IPS-15b (cell line): Measurements from ENCODE around the gene ARL14EPL.
"Not testable (repeated sequence)": the region's sequence is repeated elsewhere in the genome, so short reads cannot be mapped to it uniquely, and the experiment has no call there.

ENCODE experiments used
- H3K27me3 ChIP-seq: one replicate; pipeline ENCODE4 v1.6.1; 2013; ENCODE audit warnings: low read length; ENCODE audit not compliant: control insufficient read depth, insufficient read depth
- H3K36me3 ChIP-seq: one replicate; pipeline ENCODE4 v1.6.1; 2013; ENCODE audit warnings: low read length; ENCODE audit not compliant: control insufficient read depth, insufficient read depth
- H3K4me1 ChIP-seq: one replicate; pipeline ENCODE4 v1.6.1; 2013; ENCODE audit warnings: mild to moderate bottlenecking, low read length; ENCODE audit not compliant: control insufficient read depth, insufficient read depth
- H3K4me3 ChIP-seq: one replicate; pipeline ENCODE4 v1.5.1; 2013; ENCODE audit warnings: low read depth, low read length
- H3K9ac ChIP-seq: one replicate; pipeline ENCODE4 v1.6.1; 2013; ENCODE audit warnings: low read depth, mild to moderate bottlenecking, low read length
- H3K9me3 ChIP-seq: one replicate; pipeline ENCODE4 v1.6.1; 2013; ENCODE audit warnings: mild to moderate bottlenecking, low read length; ENCODE audit not compliant: control insufficient read depth, insufficient read depth

The ARL14EPL gene

DNA sequence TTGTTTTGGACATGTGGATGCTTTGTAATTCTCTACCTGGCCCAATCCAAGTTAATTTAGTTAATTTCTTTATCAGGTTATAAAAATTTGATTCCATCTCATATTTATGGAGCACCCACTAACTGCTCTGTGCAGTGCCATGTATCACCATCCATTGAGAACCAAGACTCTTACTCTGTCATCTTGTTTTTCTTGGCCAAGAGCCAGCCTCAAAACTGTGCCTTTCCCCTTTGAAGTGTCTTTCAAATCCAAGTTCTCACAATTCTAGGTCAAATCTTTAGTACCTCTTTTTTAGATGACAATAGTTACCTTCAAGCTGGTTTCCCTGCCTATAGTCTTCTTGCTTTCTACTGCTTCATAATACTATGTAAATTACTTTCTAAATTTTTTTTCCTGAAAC is 55.8 kb downstream of the ARL14EPL start:
- Histone ChIP-seq H3K36me3 (peaks cover 2% of the 10 kb centered on the region), H3K9me3 (no peaks in the 10 kb centered on the region), H3K4me1 (peaks cover 2% of the 10 kb centered on the region), H3K4me3 (no peak overlapping the region), H3K9ac (no peak overlapping the region), H3K27me3 (no peaks in the 10 kb centered on the region)

DNA sequence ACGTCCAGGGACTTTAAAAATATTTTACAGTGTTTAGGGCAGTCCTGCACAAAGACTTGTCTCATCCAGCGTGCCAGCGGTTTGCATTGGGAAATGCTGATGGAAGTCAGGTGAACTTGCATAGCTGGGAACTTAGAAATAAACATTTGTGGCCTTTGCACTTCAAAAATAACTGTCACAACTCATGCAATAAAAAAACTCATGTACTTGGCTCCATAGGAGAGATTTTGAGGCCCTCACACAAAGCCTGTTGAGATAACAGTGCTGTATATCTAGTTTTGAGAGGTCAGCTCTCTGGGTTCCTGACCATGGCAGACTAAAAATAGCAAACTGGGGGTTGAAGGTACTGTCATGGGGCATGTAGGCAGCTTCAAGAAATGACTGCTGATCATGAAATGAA is 58.0 kb downstream of the ARL14EPL start:
- Histone ChIP-seq H3K4me1 (no peaks in the 10 kb centered on the region), H3K4me3 (no peak overlapping the region), H3K36me3 (peaks cover 5% of the 10 kb centered on the region), H3K9me3 (no peaks in the 10 kb centered on the region), H3K9ac (no peak overlapping the region), H3K27me3 (no peaks in the 10 kb centered on the region)

DNA sequence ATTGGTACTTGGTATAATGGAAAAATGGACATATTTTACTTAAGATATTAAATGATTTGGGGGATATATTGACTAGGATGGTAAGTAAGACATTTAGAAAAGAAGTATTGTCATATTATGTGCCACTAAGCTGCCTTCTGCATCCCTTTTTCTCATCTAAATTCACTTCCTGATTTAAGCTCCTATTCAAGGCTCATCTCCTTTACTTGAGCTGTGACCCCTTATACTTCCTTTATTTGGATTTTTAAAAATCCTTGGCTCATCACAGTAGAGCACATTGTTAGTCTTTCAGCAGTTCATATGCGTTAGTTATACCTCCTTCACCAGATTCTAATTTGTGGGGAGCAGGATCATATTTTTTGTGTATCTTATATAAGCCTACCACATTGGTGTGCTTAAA is 59.1 kb downstream of the ARL14EPL start:
- Histone ChIP-seq H3K9me3 (no peaks in the 10 kb centered on the region), H3K36me3 (peaks cover 5% of the 10 kb centered on the region)

DNA sequence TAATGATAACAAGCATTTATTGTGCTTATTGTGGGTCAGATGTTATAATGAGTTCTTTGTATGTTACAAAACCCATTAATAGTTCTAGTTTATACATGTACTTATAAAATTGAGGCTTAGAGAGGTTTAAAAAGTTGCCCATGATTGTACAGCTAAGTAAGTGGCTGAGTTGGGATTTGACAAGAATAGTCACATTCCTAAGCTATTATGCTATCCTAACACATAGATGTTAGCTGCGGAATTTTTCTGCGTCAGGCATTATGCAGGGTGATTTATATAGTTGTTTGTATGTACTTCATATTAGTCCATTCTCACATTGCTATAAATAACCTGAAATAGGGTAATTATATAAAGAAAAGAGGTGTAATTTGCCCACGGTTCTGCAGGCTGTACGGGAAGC is 65.0 kb downstream of the ARL14EPL start:
- H3K9me3 ChIP-seq, result no peaks in the 10 kb centered on the region
- no peaks in the 10 kb centered on the region for H3K27me3 ChIP-seq
- H3K4me1 ChIP-seq, result no peaks in the 10 kb centered on the region
- H3K36me3 ChIP-seq, result peaks cover 5% of the 10 kb centered on the region
- no peak overlapping the region for H3K4me3 ChIP-seq
- H3K9ac ChIP-seq, result no peak overlapping the region

More for the DNA sequence above, 59.1 kb downstream of the ARL14EPL start:
- Histone ChIP-seq H3K4me3 (no peak overlapping the region), H3K9ac (no peak overlapping the region), H3K4me1 (no peaks in the 10 kb centered on the region), H3K27me3 (no peaks in the 10 kb centered on the region)

DNA sequence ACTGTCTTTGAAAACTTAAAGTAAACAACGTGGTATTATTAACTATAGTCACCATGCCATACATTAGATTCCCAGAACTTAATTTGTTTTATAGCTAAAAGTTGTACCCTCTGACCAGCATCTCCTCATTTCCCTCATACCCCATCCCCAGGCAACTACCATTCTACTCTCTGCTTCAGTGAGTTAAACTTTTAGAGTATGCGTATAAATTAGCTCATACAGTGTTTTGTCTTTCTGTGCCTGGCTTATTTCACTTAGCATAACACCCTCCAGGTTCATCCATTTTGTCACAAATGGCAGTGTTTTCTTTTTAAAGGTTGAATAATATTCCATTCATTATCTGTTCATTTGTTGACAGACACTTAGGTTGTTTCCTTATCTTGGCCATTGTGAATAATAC is 66.7 kb downstream of the ARL14EPL start:
- H3K9ac ChIP-seq, result no peak overlapping the region
- no peaks in the 10 kb centered on the region for H3K27me3 ChIP-seq
- H3K36me3 ChIP-seq, result peaks cover 5% of the 10 kb centered on the region
- H3K9me3 ChIP-seq, result no peaks in the 10 kb centered on the region
- no peak overlapping the region for H3K4me3 ChIP-seq
- H3K4me1 ChIP-seq, result no peaks in the 10 kb centered on the region

DNA sequence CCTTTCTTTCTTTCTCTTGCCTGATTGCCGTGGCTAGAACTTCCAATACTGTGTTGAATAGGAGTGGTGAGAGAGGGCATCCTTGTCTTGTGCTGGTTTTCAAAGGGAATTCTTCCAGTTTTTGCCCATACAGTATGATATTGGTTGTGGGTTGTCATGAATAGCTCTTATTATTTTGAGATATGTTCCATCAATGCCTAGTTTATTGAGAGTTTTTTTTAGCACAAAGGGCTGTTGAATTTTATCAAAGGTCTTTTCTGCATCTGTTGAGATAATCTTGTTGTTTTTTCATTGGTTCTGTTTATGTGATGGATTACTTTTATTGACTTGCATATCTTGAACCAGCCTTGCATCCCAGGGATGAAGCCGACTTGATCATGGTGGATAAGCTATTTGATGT is 72.7 kb downstream of the ARL14EPL start:
- not testable (repeated sequence) for H3K27me3 ChIP-seq, H3K9me3 ChIP-seq, H3K4me3 ChIP-seq, H3K9ac ChIP-seq, H3K4me1 ChIP-seq, H3K36me3 ChIP-seq
